ENCODE data around the gene SAMD5.

The SAMD5 gene

DNA sequence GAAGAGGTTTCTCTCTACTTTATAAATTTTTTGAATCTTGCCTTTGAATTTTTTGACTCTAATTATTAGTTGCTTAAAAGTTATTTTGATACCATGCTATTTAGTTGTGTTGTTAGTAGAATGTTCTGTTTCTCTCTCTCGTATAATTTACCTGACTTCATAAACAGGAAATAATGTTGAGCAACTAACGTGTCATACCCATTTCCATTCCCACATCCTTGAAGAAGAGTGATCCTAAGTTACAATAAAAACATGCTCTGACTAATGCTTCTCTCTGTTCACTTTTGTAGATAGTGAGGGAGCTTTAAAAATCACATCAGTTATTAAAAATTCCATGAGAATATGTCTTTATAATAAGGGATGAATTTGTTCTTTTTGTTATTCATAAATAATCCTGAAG is 69.7 kb downstream of the SAMD5 start:
- TF ChIP-seq ARNTL (CRISPR knock-in tag; IDR thresholded peaks at IDR 0.05; ENCODE audit: borderline replicate concordance, low read depth) (no peak), ZC3H10 (CRISPR knock-in tag; IDR thresholded peaks at IDR 0.05) (no peak), TCF4 (CRISPR knock-in tag; IDR thresholded peaks at IDR 0.05; ENCODE audit: borderline replicate concordance) (no peak), PATZ1 (CRISPR knock-in tag; IDR thresholded peaks at IDR 0.05; ENCODE audit: borderline replicate concordance) (no peak), BACH2 (CRISPR knock-in tag; IDR thresholded peaks at IDR 0.05; ENCODE audit: borderline replicate concordance) (no peak), PPARA (CRISPR knock-in tag; IDR thresholded peaks at IDR 0.05; ENCODE audit: borderline replicate concordance) (no peak), GLIS3 (CRISPR knock-in tag; IDR thresholded peaks at IDR 0.05) (no peak), CSRNP3 (CRISPR knock-in tag; IDR thresholded peaks at IDR 0.05) (no peak), CSDC2 (CRISPR knock-in tag; IDR thresholded peaks at IDR 0.05) (no peak), ZNF8 (CRISPR knock-in tag; IDR thresholded peaks at IDR 0.05) (no peak), ZFP30 (CRISPR knock-in tag; IDR thresholded peaks at IDR 0.05) (no peak), RARB (CRISPR knock-in tag; IDR thresholded peaks at IDR 0.05) (no peak), ZFP3 (CRISPR knock-in tag; IDR thresholded peaks at IDR 0.05) (no peak)
- TF ChIP-seq, protein P1, sequence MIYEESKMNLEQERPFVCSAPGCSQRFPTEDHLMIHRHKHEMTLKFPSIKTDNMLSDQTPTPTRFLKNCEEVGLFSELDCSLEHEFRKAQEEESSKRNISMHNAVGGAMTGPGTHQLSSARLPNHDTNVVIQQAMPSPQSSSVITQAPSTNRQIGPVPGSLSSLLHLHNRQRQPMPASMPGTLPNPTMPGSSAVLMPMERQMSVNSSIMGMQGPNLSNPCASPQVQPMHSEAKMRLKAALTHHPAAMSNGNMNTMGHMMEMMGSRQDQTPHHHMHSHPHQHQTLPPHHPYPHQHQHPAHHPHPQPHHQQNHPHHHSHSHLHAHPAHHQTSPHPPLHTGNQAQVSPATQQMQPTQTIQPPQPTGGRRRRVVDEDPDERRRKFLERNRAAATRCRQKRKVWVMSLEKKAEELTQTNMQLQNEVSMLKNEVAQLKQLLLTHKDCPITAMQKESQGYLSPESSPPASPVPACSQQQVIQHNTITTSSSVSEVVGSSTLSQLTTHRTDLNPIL (CRISPR knock-in tag; IDR thresholded peaks at IDR 0.05; ENCODE audit: low read depth), result no peak
- TF ChIP-seq, protein P2, sequence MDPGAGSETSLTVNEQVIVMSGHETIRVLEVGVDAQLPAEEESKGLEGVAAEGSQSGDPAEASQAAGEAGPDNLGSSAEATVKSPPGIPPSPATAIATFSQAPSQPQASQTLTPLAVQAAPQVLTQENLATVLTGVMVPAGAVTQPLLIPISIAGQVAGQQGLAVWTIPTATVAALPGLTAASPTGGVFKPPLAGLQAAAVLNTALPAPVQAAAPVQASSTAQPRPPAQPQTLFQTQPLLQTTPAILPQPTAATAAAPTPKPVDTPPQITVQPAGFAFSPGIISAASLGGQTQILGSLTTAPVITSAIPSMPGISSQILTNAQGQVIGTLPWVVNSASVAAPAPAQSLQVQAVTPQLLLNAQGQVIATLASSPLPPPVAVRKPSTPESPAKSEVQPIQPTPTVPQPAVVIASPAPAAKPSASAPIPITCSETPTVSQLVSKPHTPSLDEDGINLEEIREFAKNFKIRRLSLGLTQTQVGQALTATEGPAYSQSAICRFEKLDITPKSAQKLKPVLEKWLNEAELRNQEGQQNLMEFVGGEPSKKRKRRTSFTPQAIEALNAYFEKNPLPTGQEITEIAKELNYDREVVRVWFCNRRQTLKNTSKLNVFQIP (CRISPR knock-in tag; IDR thresholded peaks at IDR 0.05; ENCODE audit: borderline replicate concordance, low read depth), result no peak
- TF ChIP-seq, protein P3, sequence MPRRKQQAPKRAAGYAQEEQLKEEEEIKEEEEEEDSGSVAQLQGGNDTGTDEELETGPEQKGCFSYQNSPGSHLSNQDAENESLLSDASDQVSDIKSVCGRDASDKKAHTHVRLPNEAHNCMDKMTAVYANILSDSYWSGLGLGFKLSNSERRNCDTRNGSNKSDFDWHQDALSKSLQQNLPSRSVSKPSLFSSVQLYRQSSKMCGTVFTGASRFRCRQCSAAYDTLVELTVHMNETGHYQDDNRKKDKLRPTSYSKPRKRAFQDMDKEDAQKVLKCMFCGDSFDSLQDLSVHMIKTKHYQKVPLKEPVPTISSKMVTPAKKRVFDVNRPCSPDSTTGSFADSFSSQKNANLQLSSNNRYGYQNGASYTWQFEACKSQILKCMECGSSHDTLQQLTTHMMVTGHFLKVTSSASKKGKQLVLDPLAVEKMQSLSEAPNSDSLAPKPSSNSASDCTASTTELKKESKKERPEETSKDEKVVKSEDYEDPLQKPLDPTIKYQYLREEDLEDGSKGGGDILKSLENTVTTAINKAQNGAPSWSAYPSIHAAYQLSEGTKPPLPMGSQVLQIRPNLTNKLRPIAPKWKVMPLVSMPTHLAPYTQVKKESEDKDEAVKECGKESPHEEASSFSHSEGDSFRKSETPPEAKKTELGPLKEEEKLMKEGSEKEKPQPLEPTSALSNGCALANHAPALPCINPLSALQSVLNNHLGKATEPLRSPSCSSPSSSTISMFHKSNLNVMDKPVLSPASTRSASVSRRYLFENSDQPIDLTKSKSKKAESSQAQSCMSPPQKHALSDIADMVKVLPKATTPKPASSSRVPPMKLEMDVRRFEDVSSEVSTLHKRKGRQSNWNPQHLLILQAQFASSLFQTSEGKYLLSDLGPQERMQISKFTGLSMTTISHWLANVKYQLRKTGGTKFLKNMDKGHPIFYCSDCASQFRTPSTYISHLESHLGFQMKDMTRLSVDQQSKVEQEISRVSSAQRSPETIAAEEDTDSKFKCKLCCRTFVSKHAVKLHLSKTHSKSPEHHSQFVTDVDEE (CRISPR knock-in tag; IDR thresholded peaks at IDR 0.05), result no peak
- no peak for ATAC-seq

- no peak for ATAC-seq
- TF ChIP-seq PATZ1 (CRISPR knock-in tag; IDR thresholded peaks at IDR 0.05; ENCODE audit: borderline replicate concordance) (no peak), ZC3H10 (CRISPR knock-in tag; IDR thresholded peaks at IDR 0.05) (no peak), ESRRG (CRISPR knock-in tag; IDR thresholded peaks at IDR 0.05) (no peak), ZFP3 (CRISPR knock-in tag; IDR thresholded peaks at IDR 0.05) (no peak), BACH2 (CRISPR knock-in tag; IDR thresholded peaks at IDR 0.05; ENCODE audit: borderline replicate concordance) (no peak), CSDC2 (CRISPR knock-in tag; IDR thresholded peaks at IDR 0.05) (no peak), RARB (CRISPR knock-in tag; IDR thresholded peaks at IDR 0.05) (no peak), ARNTL (CRISPR knock-in tag; IDR thresholded peaks at IDR 0.05; ENCODE audit: borderline replicate concordance, low read depth) (no peak), TCF4 (CRISPR knock-in tag; IDR thresholded peaks at IDR 0.05; ENCODE audit: borderline replicate concordance) (no peak), GLIS3 (CRISPR knock-in tag; IDR thresholded peaks at IDR 0.05) (no peak)
- TF ChIP-seq, protein P3 (CRISPR knock-in tag; IDR thresholded peaks at IDR 0.05), result no peak
- TF ChIP-seq, protein P1 (CRISPR knock-in tag; IDR thresholded peaks at IDR 0.05; ENCODE audit: low read depth), result no peak
- TF ChIP-seq, protein P2 (CRISPR knock-in tag; IDR thresholded peaks at IDR 0.05; ENCODE audit: borderline replicate concordance, low read depth), result no peak
Measured at GRCh38 chr6:147578883-147579282, 70.4 kb downstream of the SAMD5 start.

All from SK-N-SH treated with all-trans-retinoic acid at 6 μM for 48 hours (cell line).